ENCODE results near the gene MACC1. TPM values are rescaled to one million over a fixed set of nuclear protein-coding genes. Genes with fewer than 3 reads are reported as not detected.

The MACC1 gene
- total RNA-seq, 4 donors from 2014 or later, result 15.4 to 18.5 (median 15.8) TPM

DNA sequence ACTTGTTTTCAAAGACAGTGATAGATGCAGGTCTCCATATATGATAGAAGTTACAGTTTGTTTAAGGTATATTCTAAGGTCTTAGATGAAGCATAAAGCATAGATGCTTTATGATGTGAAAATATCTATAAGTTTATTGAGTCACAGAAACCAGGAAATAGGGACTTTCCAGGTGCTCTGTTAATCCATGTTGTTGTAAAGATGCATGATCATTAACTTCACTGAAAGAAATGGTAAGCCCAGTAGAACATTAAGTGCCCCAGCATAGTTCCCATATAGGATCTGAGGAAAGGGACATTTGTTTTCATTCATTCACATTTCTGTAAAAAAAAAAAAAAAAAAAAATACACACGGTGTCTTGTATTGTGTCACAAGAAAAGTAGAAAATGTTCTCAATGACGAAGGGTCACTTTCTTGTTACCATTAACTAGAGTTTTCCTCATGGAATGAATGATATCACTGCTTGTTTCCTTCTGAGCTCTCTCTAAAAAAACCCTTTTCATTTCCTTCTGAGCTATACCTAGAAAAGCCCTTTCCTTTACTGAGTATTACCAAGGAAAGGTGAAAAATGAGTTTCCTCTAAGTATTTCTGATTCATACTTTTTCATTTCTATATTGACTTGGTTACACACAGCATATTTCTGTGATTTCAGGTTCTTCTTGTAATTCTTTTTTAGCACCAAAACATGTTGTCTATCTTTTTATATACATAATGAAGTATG, 105.2 kb downstream of the MACC1 start:
- DNase-seq (ENCODE audit: low spot score in 2 of 2), result no peak
- intact Hi-C loops (cut with DNase I; ENCODE audit: low total_unique reads), result no loop called here
- TF ChIP-seq POLR2A (IDR thresholded peaks at IDR 0.05), result no peak
- TF ChIP-seq, protein P1, sequence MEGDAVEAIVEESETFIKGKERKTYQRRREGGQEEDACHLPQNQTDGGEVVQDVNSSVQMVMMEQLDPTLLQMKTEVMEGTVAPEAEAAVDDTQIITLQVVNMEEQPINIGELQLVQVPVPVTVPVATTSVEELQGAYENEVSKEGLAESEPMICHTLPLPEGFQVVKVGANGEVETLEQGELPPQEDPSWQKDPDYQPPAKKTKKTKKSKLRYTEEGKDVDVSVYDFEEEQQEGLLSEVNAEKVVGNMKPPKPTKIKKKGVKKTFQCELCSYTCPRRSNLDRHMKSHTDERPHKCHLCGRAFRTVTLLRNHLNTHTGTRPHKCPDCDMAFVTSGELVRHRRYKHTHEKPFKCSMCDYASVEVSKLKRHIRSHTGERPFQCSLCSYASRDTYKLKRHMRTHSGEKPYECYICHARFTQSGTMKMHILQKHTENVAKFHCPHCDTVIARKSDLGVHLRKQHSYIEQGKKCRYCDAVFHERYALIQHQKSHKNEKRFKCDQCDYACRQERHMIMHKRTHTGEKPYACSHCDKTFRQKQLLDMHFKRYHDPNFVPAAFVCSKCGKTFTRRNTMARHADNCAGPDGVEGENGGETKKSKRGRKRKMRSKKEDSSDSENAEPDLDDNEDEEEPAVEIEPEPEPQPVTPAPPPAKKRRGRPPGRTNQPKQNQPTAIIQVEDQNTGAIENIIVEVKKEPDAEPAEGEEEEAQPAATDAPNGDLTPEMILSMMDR (IDR thresholded peaks at IDR 0.05), result no peak
- 91 to 92% methylated on average over 2 of the region's 2 CpGs for WGBS, 2 donors
- no peak overlapping the region for H3K4me3 ChIP-seq (ENCODE audit: low read depth, poor library complexity, severe bottlenecking)

DNA sequence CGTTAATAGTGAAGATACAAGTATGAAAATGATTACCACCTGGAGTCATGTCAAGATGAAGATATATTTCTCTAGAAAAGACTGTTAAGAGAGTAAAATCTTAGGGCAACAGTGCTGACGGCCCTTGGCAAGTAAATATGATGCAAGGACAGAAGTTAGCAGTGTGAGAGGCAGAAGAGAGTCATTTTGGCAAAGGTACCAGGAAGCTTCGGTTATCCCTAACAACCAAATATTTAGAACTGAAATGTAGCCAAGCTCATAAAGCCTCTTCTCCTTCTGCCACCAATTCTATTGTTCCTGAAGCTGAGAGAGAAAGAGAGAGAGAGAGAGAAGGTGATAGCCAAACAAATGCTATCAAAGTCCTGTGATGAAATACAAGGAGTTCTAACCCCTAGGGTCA, 109.6 kb downstream of the MACC1 start:
- intact Hi-C loops (cut with DNase I; ENCODE audit: low total_unique reads), result no loop called here
- no peak overlapping the region for H3K4me3 ChIP-seq (ENCODE audit: low read depth, poor library complexity, severe bottlenecking)
- WGBS, 2 donors, result 22 to 32% methylated on average over 3 of the region's 3 CpGs
- no peak for DNase-seq (ENCODE audit: low spot score in 2 of 2)
- TF ChIP-seq POLR2A (IDR thresholded peaks at IDR 0.05), result no peak
- TF ChIP-seq, protein P1 (IDR thresholded peaks at IDR 0.05), result no peak

DNA sequence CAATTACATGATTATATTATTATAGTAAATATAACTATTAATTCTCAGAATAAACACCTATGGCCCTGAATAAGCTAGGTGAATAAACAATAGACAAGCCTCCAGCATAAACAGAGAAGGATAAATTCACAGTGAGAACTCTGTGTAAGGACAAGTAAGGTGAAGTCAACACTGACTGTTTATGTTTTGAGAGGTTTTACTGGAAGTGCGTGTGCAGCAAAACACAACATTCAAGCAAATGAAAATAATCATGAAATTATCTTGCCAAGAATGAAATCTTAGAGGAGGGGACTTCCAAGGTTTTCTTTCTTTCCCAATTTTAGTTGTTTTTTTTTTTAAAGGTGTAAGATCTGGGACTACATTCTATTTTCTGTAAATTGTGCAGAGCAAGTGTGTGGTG, 112.5 kb downstream of the MACC1 start:
- TF ChIP-seq, protein P1 (IDR thresholded peaks at IDR 0.05), result no peak
- no peak for TF ChIP-seq POLR2A (IDR thresholded peaks at IDR 0.05)
- no peak overlapping the region for H3K4me3 ChIP-seq (ENCODE audit: low read depth, poor library complexity, severe bottlenecking)
- intact Hi-C loops (cut with DNase I; ENCODE audit: low total_unique reads), result no loop called here
- no peak for DNase-seq (ENCODE audit: low spot score in 2 of 2)
- WGBS, 2 donors, result 81 to 93% methylated on average over 1 of the region's 1 CpG

DNA sequence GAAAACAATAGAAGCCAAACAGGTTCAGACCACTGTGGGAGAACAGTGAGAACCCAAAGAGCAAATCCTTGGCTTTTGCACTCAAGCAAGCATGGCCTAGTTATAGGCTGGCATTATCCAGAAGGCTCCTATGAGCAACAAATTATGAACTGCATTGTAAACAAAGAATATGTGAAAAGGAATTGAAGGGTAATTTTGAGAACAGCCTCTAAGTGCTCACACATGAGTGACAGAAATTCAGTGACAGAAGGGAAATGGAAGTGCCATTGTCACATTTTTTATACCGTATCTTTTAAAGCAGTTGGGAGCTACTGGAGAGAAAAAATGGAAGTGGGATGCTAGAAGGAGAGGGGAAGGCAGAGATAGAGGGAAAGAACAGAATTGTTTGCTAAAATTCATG, 114.2 kb downstream of the MACC1 start:
- no peak for DNase-seq (ENCODE audit: low spot score in 2 of 2)
- 0 to 88% methylated on average over 1 of the region's 1 CpG for WGBS, 2 donors
- no peak overlapping the region for H3K4me3 ChIP-seq (ENCODE audit: low read depth, poor library complexity, severe bottlenecking)
- intact Hi-C loops (cut with DNase I; ENCODE audit: low total_unique reads), result no loop called here
- TF ChIP-seq, protein P1 (IDR thresholded peaks at IDR 0.05), result no peak
- TF ChIP-seq POLR2A (IDR thresholded peaks at IDR 0.05), result no peak

DNA sequence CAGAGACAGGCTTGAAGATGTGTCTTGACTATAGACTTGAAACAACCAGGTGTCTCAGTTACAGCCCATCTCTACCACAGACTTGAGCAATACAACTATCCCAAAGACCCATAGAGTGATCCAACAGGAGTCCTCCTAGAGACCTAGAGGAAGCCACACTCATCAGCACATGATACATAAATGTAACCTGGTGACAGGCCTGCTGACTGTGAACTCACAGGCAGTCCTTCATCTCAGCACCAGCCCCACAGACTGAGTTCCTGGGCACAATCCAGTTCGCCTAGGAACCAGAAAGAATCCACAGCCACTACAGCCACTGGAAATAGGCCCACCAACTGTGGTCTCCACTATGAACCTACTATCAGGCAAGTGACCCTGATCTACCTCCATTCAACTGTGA, 121.3 kb downstream of the MACC1 start:
- H3K4me3 ChIP-seq (ENCODE audit: low read depth, poor library complexity, severe bottlenecking), result no peak overlapping the region
- TF ChIP-seq, protein P1 (IDR thresholded peaks at IDR 0.05), result no peak
- TF ChIP-seq POLR2A (IDR thresholded peaks at IDR 0.05), result no peak
- DNase-seq (ENCODE audit: low spot score in 2 of 2), result no peak
- 92 to 100% methylated on average over 1 of the region's 1 CpG for WGBS, 2 donors
- intact Hi-C loops (cut with DNase I; ENCODE audit: low total_unique reads), result no loop called here

DNA sequence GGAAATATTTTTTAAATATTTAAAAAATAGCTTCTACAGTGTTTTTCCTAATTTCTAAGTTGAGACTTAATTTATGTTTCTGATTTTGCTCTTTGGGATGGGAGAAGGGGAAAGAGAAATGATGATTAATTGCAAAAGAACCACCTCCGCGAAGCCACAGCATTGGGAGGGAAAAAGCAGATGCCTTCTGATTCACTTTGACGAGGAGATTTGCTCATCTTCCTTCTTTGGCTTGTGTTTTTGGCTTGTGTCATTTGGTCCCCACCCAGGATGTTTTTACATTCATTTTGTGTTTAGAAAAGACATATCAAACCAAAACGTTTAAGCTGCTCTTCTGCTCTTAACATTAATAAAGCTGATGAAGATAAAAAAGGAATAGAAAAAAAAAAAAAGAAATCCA, 121.7 kb downstream of the MACC1 start:
- TF ChIP-seq POLR2A (IDR thresholded peaks at IDR 0.05), result no peak
- 67 to 68% methylated on average over 4 of the region's 4 CpGs for WGBS, 2 donors
- intact Hi-C loops (cut with DNase I; ENCODE audit: low total_unique reads), result no loop called here

More for the DNA sequence above, 121.7 kb downstream of the MACC1 start:
- H3K4me3 ChIP-seq (ENCODE audit: low read depth, poor library complexity, severe bottlenecking), result no peak overlapping the region
- DNase-seq (ENCODE audit: low spot score in 2 of 2), result peak in 1 of 2 donors; percentile 25
